22Rv1 (cell line): ENCODE measurements around the gene SLC35G6.
"Not testable (repeated sequence)": the region's sequence is repeated elsewhere in the genome, so short reads cannot be mapped to it uniquely, and the experiment has no call there.

Experiments
- H3K27ac ChIP-seq: fragments of 450-650 bp; 2 replicates; pipeline ENCODE4 v1.5.1; 2017
- ZFX ChIP-seq: fragments of 450-650 bp; IDR thresholded peaks from 2 replicates; pipeline ENCODE4 v1.6.1; 2017; ENCODE audit warnings: antibody characterized with exemption, borderline replicate concordance
- TF ChIP-seq, protein P1 (sequence below): fragments of 450-650 bp; IDR thresholded peaks from 2 replicates; pipeline ENCODE4 v1.5.1; 2017; ENCODE audit warnings: mild to moderate bottlenecking

The SLC35G6 gene

DNA sequence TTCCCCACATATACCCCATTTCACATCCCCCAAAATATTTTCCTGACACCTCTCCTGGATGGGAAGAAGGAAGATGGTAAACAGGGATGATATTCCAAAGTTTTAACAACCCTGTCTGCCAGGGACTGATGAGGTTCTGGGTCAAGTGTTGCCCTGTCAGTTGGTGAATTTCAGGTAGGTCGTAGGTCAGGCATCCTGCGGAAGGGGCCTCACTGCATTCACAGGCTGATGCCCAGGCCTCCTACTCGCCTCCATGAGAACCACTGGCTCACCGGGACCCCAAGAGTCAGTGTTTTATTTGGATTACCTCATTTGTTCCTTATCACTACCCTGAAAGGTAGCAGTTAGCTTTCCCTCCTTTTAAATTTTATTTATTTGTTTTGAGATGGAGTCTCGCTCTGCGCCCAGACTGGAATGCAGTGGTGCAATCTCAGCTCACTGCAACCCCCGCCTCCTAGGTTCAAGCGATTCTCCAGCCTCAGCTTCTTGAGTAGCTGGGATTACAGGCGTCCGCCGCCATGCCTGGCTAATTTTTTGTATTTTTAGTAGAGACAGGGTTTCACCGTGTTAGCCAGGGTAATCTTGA, 12.3 kb upstream of the SLC35G6 start:
- TF ChIP-seq ZFX: no peak
- TF ChIP-seq, protein P1, sequence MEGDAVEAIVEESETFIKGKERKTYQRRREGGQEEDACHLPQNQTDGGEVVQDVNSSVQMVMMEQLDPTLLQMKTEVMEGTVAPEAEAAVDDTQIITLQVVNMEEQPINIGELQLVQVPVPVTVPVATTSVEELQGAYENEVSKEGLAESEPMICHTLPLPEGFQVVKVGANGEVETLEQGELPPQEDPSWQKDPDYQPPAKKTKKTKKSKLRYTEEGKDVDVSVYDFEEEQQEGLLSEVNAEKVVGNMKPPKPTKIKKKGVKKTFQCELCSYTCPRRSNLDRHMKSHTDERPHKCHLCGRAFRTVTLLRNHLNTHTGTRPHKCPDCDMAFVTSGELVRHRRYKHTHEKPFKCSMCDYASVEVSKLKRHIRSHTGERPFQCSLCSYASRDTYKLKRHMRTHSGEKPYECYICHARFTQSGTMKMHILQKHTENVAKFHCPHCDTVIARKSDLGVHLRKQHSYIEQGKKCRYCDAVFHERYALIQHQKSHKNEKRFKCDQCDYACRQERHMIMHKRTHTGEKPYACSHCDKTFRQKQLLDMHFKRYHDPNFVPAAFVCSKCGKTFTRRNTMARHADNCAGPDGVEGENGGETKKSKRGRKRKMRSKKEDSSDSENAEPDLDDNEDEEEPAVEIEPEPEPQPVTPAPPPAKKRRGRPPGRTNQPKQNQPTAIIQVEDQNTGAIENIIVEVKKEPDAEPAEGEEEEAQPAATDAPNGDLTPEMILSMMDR: no peak
- no peak overlapping the region for H3K27ac ChIP-seq

DNA sequence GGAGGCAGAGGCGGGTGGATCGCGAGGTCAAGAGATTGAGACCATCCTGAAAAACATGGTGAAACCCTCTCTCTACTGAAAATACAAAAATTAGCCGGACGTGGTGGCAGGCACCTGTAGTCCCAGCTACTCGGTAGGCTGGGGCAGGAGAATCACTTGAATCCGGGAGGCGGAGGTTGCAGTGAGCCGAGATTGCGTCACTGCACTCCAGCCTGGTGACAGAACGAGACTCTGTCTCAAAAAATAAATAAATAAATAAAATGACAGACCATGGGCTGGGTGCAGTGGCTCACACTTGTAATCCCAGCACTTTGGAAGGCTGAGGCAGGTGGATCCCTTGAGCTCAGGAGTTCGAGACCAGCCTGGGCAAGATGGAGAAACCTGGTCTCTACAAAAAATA, 11.4 kb upstream of the SLC35G6 start:
- H3K27ac ChIP-seq: not testable (repeated sequence)

DNA sequence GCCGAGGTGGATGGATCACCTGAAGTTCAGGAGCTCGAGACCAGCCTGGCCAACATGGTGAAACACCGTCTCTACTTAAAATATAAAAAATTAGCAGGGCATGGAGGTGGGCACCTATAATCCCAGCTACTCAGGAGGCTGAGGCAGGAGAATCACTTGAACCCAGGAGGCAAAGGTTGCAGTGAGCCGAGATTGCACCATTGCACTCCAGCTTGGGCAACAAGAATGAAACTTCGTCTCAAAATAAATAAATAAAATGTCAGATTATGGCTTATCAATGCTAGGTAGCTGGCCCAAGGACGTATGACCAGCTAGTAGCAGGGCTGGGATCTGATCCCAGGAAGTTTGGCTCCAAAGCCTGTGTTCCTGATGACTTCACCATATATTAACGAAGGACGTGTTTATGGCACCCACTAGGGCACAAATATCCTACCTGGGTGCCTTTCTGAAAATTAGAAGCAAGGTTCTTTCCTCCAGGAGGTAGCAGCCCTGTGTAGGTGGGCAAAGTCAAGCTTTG, 10.7 kb upstream of the SLC35G6 start:
- H3K27ac ChIP-seq: not testable (repeated sequence)

DNA sequence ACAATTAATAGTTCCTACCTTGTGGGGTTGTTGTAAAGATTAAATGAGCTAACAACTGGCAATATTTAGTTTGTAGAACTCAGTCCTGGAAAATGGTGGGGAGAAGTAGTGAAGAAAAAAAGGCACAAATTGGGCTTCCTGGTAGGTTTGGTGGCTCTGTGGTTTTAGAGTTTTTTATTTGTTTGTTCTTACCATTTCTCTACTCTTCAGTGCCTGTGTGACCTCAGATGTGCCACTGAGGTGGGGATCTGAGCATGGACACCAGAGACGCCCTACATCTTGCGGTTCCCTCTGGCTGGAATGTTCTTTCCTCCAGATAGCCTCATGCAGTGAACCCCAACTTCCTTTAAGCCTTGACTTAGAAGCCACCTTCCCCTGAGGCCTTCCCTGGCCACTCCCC, 9.5 kb upstream of the SLC35G6 start:
- no peak overlapping the region for H3K27ac ChIP-seq
- no peak for TF ChIP-seq ZFX

DNA sequence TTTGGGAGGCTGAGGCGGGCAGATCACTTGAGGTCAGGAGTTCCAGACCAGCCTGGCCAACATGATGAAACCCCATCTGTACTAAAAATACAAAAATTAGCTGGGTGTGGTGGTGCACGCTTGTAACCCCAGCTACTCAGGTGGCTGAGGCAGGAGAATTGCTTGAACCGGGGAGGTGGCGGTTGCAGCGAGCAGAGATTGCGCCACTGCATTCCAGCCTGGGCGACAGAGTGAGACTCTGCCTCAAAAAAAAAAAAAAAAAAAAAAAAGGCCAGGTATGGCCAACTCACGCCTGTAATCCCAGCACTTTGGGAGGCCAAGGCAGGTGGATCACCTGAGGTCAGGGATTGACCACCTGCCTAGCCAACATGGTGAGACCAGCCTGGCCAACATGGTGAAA, 6.5 kb upstream of the SLC35G6 start:
- H3K27ac ChIP-seq: not testable (repeated sequence)

DNA sequence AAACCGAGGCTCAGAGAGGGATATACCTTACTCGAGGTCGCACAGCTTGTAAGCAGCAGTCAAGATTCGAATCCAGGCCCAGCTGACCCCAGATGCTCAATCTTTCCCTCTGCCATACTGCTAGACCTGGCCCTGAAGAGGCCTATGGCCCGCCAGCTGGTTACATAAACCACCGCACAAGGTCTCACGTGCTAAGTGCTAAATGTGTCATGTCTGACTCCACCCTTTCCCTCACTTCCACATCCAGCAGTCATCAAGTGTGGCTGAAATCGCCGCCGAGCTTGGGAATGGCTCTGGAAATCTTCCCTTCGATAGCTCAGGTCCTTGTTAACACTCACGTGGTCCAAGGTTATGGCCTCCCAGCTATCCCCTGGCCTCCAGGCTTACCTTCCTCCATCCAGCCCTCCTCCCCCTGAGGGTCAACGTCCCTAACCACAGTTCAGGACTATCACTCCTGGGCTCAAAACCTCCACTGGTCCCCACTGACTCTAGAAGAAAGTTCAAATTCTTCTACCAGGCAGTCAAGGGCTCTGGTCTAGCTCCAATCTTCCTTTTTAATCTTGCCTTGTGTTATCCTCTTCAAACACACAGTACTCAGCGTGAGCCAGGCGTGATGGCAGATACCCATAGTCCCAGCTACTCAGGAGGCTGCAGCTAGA, 5.4 kb upstream of the SLC35G6 start:
- H3K27ac ChIP-seq: peak overlapping the region; percentile 25; the same call in 1 of the 2 replicates
- TF ChIP-seq, protein P1: no peak
- no peak for TF ChIP-seq ZFX

DNA sequence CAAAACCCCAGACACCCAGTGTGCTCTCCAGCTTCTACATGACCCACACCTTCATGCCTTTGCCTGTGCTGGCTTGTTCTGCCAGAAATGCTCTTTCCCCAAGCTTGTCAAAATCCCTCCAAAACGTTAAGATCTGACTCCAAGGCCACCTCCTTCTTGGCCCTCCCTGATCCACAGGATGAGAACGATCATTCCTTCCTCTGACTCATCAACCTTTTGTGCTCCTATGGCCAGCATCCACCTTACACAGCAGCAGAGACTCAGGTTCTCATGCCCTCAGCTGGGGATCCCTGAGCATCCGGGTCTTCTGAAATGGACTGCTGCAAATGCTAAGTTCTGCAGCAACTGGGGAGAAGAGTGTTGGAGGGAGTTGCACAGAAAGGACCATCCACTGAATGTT, 4.8 kb upstream of the SLC35G6 start:
- TF ChIP-seq, protein P1: no peak
- TF ChIP-seq ZFX: no peak

DNA sequence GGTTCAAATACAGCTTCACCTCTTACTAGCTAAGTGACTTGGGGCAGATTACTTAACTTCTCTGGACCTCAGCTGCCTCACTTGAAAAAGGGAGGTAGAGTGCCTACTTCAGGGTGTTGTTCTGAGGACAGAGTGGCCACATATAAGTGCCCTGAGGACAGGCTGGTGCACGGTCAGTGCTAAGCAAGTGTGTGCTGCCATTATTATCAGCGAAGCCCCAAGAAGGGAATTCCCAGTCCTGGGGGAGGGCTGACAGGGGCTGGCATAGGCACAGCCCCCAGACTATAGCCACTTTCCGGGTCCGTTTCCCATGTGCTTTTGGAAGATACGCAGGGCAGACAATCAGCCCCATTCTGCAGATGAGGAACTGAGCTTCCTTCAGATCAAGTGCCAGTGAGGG, 4.3 kb upstream of the SLC35G6 start:
- H3K27ac ChIP-seq: peak overlapping the region; percentile 25; the same call in 1 of the 2 replicates
- TF ChIP-seq ZFX: no peak
- TF ChIP-seq, protein P1: no peak

More for the DNA sequence above, 4.8 kb upstream of the SLC35G6 start:
- H3K27ac ChIP-seq: peak overlapping the region; percentile 25; the same call in 1 of the 2 replicates

DNA sequence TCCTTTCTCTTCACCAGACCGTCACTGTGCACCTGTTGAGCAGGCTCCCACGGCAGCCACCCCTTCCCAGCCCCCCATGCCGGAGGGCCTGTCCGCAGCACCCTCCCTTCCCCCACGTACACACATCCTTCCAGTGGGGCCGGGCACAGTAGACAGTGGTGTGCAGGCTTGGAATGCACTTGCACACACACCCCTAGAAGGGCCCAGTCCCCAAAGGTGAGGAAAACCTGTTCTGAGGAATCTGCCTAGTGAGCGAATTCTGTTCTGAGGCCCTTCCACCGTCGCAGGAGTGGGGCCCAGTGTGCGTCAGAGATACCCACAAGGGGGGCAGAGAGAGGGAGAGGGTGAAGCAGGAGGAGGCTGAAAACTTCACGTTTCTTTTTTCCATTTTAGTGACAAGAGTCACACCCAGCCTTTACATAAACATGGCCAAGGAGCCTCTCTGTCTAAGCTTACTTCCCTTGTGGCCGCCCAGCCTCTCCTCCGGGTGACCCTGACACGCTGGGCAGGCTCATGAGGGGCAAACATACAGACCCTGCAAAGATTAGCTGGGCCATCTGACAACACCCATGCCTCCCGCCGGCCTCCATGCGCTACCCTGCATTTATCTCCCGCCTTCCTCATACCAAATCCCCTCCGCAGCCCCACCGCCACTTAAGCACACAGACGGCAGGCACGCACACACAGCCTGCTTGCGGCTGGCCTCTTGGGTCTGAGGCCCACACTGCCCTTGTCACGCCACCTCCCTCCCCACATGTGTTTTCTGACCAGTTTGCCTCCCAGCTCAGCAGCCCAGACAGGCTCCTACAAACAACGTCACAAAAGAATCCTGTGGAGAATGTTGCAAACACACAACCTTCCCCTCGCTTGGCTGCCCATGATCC, 3.6 kb upstream of the SLC35G6 start:
- peak overlapping the region; percentile 86; the same call in 1 of the 2 replicates for H3K27ac ChIP-seq
- TF ChIP-seq, protein P1: no peak
- TF ChIP-seq ZFX: no peak
